Upper lobe of right lung (tissue), 1 donor: Measurements from ENCODE around the gene ZHX3. TPM values are rescaled to one million over a fixed set of nuclear protein-coding genes. Genes with fewer than 3 reads are reported as not detected.

Experiments
- ATAC-seq: fragments of 200-7000 bp; cut with Tn5 transposase; one replicate; pipeline ENCODE4 v1.9.1; 2020; ENCODE audit warnings: mild to moderate bottlenecking, moderate library complexity
- DNase-seq: peaks from one replicate; pipeline ENCODE4 v3.0.0-alpha.2; 2020
- H3K27ac ChIP-seq: fragments of 200-600 bp; one replicate; pipeline ENCODE4 v1.8.0; 2022
- H3K27me3 ChIP-seq: fragments of 200-600 bp; one replicate; pipeline ENCODE4 v1.8.0; 2022; ENCODE audit warnings: mild to moderate bottlenecking
- H3K36me3 ChIP-seq: fragments of 200-600 bp; one replicate; pipeline ENCODE4 v1.8.0; 2022
- H3K4me1 ChIP-seq: fragments of 200-600 bp; one replicate; pipeline ENCODE4 v1.8.0; 2022
- H3K4me3 ChIP-seq: fragments of 200-600 bp; one replicate; pipeline ENCODE4 v1.8.0; 2022; ENCODE audit warnings: mild to moderate bottlenecking
- H3K9me3 ChIP-seq: fragments of 200-600 bp; one replicate; pipeline ENCODE4 v1.8.0; 2022
- CTCF ChIP-seq: fragments of 200-600 bp; IDR thresholded peaks from one replicate; pipeline ENCODE4 v1.8.0; 2022; ENCODE audit warnings: antibody characterized with exemption
- intact Hi-C: fragments of 100-400 bp; cut with DNase I; formaldehyde crosslinking; loops from one replicate; pipeline ENCODE4 v1.11.0; 2022
- total RNA-seq: library from RNA; stranded (reverse); fragmentation: NEBNext Ultra II Directional; extraction: Animal tissue kit (Norgen Biotek cat#: 25700); gene quantifications from one replicate; pipeline ENCODE4 v1.2.1, GENCODE V29; 2021
- donor health status: DM: no; HTN: yes; CAD: no; lungs with severe emphysema.

ZHX3 gene
- total RNA-seq, 1 donor from 2014 or later = 45.3 TPM

- no peak for DNase-seq
- intact Hi-C loops = loop anchor here (5.0 kb wide), 1 partner anchor 163 kb away; no protein-coding TSS in a partner anchor
- TF ChIP-seq CTCF = no peak
- peaks cover 62% of the 10 kb centered on the region for H3K36me3 ChIP-seq
- peak; percentile 9 for ATAC-seq
- H3K4me1 ChIP-seq = peaks cover 44% of the 10 kb centered on the region
- H3K27ac ChIP-seq = peak overlapping the region; percentile 63
- H3K9me3 ChIP-seq = no peaks in the 10 kb centered on the region
- no peak overlapping the region for H3K4me3 ChIP-seq
- H3K27me3 ChIP-seq = no peaks in the 10 kb centered on the region
These were observed 142.7 kb downstream of the ZHX3 start for GRCh38 chr20:41174782-41175181.

DNA sequence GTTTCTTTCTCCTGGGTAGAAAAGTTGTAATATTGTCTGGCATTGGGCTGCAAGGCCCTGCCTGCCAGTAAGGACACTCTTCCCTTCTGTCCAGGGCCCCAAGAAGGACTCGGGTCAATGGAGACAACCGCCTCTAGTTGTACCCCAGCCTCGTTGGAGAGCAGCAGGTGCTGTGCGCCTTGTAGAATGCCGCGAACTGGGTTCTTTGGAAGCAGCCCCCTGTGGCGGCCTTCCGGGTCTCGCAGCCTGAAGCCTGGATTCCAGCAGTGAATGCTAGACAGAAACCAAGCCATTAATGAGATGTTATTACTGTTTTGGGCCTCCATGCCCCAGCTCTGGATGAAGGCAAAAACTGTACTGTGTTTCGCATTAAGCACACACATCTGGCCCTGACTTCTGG is 143.2 kb downstream of the ZHX3 start:
- Histone ChIP-seq H3K27ac (peak overlapping the region; percentile 63), H3K9me3 (no peaks in the 10 kb centered on the region), H3K4me1 (peaks cover 41% of the 10 kb centered on the region), H3K4me3 (no peak overlapping the region), H3K27me3 (no peaks in the 10 kb centered on the region), H3K36me3 (peaks cover 66% of the 10 kb centered on the region)
- ATAC-seq = no peak
- intact Hi-C loops = loop anchor here (5.0 kb wide), 1 partner anchor 163 kb away; no protein-coding TSS in a partner anchor
- TF ChIP-seq CTCF = no peak
- peak; percentile 56 for DNase-seq

GRCh38 chr20:41173791-41174341 is 143.7 kb downstream of the ZHX3 start:
- Histone ChIP-seq H3K4me3 (no peak overlapping the region), H3K4me1 (peaks cover 36% of the 10 kb centered on the region), H3K9me3 (no peaks in the 10 kb centered on the region), H3K27ac (peak overlapping the region; percentile 63), H3K36me3 (peaks cover 71% of the 10 kb centered on the region), H3K27me3 (no peaks in the 10 kb centered on the region)
- DNase-seq = peak; percentile 62
- ATAC-seq = no peak
- TF ChIP-seq CTCF = no peak
- intact Hi-C loops = loop anchor here (5.0 kb wide), 1 partner anchor 163 kb away; no protein-coding TSS in a partner anchor

GRCh38 chr20:41173161-41173721 is 144.3 kb downstream of the ZHX3 start:
- peak overlapping the region; percentile 63 for H3K27ac ChIP-seq
- no peak overlapping the region for H3K4me3 ChIP-seq
- intact Hi-C loops = loop anchor here (5.0 kb wide), 1 partner anchor 164 kb away; no protein-coding TSS in a partner anchor
- TF ChIP-seq CTCF = peak; percentile 97
- DNase-seq (peak; percentile 88), ATAC-seq (peak; percentile 90)
- peaks cover 32% of the 10 kb centered on the region for H3K4me1 ChIP-seq
- H3K36me3 ChIP-seq = peaks cover 77% of the 10 kb centered on the region
- no peaks in the 10 kb centered on the region for H3K27me3 ChIP-seq
- H3K9me3 ChIP-seq = no peaks in the 10 kb centered on the region

- ATAC-seq = no peak
- no peaks in the 10 kb centered on the region for H3K9me3 ChIP-seq
- H3K36me3 ChIP-seq = peaks cover 84% of the 10 kb centered on the region
- H3K27ac ChIP-seq = peak overlapping the region; percentile 69
- peak; percentile 68 for DNase-seq
- H3K27me3 ChIP-seq = no peaks in the 10 kb centered on the region
- peaks cover 24% of the 10 kb centered on the region for H3K4me1 ChIP-seq
- intact Hi-C loops = loop anchor here (5.0 kb wide), 1 partner anchor 165 kb away; no protein-coding TSS in a partner anchor
- no peak for TF ChIP-seq CTCF
- no peak overlapping the region for H3K4me3 ChIP-seq
These were observed 145.0 kb downstream of the ZHX3 start for GRCh38 chr20:41172296-41173140.
